Limb (tissue), 2 donors: ENCODE data around the gene DHRS1.

ENCODE experiments used
- DNase-seq, 2 donors: peaks; one replicate each; pipeline ENCODE4 v3.0.0-alpha.2; 2016; ENCODE audit errors: extremely low spot score in 2 of 2

DHRS1 gene

GRCh38 chr14:24299255-24300191, at the start of gene DHRS1, which contains the start of gene NOP9:
TSS of gene DHRS1 (minus strand) at chr14:24299780. CDS start at chr14:24299106, 674 bp downstream.
TSS of gene NOP9 (plus strand) at chr14:24299850. CDS start at chr14:24299955, 105 bp downstream.
- peak; percentile 91 to 96 for DNase-seq

- DNase-seq, result no peak
These were observed 48.6 kb upstream of the DHRS1 start for GRCh38 chr14:24348186-24348585.

- DNase-seq, result no peak
These were observed 47.6 kb upstream of the DHRS1 start for GRCh38 chr14:24347134-24347533.

- no peak for DNase-seq
These were observed 44.4 kb upstream of the DHRS1 start for GRCh38 chr14:24343795-24344660.

- DNase-seq, result no peak
These were observed 43.3 kb upstream of the DHRS1 start for GRCh38 chr14:24342889-24343288.

DNA sequence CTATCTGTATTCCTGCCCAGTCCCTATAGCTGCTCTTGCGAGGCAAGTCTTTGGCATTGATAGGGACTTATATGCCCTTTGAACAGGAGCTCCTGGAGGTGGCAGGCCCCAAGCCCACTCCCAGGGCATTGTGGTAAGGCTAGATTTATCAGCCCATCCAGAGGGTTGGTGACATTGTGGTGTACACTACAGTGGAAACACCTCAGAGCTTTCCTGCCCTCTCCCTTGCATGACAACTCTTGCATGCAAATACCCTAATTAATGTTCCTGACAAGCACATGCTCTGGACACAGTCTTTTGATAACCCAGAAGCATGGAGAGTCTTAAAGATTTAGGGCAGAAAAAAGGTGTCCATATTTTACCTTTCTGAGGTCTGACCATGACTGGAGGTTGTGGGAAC, 41.0 kb upstream of the DHRS1 start:
- no peak for DNase-seq

GRCh38 chr14:24339284-24340151, 39.9 kb upstream of the DHRS1 start, which contains the start of gene RIPK3:
TSS of gene RIPK3 (minus strand) at chr14:24339991. CDS start at chr14:24339826, 165 bp downstream.
- no peak for DNase-seq

DNA sequence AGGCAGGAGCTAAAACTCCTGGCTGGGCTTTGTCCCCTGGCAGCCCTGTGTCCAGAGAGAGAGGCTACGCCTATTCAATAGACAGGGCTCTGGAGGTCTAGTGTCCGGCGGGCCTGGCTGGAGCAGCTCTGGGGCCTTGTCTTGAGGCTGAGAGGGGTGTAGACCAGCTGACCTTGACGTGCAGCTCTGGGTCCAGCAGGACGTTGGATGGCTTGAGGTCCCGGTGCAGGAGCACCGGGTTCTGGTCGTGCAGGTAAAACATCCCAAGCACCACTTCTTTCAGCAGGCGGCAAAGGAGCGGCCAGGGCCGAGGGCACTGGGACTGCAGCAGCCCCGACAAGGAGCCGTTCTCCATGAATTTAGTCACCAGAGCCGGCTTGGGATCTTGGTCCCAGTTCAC, 39.3 kb upstream of the DHRS1 start:
- DNase-seq, result no peak

GRCh38 chr14:24337824-24338175, 38.2 kb upstream of the DHRS1 start:
- no peak for DNase-seq

DNA sequence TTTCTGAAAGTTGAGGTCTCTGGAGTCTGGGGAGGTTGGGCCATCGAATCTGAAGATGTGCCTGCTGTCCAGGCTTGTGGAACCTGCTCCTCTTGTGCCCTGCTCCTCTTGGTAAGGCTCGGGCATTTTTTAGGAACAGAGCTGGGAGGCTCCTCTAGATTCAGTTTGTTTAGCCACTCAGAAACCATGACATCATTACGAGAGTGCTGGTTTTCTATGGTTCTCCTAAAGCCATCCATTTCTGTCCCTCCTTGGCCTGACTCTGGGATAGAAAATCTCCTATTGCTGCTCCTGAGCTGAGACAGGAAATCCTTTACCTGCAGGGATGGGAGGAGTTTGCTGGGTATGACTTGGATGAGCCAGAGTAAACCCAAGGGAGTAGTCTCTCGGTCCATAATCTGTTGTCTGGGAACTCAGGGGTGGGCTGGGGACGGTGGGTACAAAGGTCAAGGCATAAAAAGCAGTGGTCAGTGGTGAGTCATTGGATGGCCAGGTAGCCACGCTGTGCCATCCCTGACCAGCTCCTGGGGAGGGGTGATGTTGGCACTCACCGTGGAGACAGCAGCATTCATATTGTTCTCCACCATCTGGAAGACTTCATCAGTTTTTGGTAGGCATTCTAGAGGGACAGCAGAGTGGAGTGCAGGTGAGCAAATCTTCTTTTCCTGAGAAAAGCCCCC, 37.7 kb upstream of the DHRS1 start:
- DNase-seq, result no peak

DNA sequence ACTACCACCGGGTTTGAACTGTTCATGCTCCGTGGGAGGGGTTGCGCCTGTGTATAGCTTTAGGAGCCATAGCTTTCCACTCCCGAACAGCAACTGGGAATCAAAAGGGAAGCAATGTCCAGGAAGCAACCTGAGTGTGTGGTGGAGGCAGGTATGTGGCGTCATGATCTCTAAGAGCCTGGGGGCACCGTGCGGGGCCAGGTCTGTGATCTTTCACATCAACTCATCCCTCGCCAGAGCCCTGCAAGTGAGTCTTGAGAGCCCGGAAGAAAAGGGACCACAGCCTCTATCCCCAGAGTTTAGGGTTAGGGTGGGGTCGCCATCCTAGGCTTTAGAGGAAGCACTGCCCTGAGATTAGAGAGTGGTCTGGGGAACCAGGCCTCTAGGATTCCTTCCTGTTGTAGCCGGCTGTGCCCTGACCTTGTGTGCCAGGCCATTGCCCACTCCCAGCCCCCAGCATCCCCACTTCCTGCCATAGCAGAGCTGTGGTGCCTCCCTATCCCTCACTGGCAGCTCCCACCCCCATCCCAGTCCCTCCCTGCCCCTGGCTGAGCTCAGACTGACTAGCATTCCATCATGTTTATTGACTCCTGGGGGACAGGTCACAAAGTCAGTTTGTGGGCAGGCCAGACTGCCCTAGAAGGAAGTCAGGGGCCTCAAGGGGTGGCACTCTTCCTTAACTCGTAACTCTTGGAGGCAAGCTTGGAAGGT, 36.0 kb upstream of the DHRS1 start:
- no peak for DNase-seq

GRCh38 chr14:24334431-24335291, 35.1 kb upstream of the DHRS1 start, which contains the start of gene ADCY4:
TSS of gene ADCY4 (minus strand) at chr14:24335071. CDS start at chr14:24334652, 419 bp downstream.
- no peak for DNase-seq

GRCh38 chr14:24332268-24332993, 32.9 kb upstream of the DHRS1 start:
- peak; percentile 58 to 77 for DNase-seq

GRCh38 chr14:24331731-24332267, 32.2 kb upstream of the DHRS1 start:
- DNase-seq, result no peak

DNA sequence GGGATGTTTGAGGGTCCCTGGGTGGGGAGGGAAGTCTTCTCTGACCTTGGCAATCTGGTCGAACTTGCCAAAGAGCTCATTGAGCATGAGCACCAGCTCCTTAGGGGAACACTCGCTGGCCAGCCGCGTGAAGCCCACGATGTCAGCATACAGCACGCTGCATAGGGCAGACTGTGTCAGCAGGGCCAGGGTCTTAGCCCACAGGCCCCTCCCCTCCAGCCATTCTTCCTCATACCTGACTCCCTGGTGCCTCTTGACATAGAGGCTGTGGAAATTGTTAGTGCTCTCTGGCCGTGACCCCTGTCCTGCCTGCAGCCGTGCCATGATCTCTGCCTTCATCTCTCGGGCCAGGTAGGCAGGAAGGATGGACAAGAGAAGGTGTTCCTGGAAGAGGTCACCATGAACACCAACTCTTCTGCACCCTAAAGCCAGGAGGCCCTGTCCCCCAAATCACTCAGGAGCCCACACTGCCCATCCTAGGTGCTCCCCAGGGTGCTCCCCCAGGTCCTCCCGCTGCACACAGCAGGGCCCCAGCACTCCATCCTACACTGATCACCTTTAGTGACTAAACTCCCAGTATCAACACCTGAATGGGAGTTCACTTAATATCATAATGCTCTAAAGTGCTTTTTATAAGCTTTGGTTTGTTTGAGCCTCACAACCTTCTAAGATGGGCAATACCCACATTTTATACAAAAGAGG, 31.5 kb upstream of the DHRS1 start:
- DNase-seq, result no peak

- DNase-seq, result no peak
These were observed 30.2 kb upstream of the DHRS1 start for GRCh38 chr14:24329736-24330135.

GRCh38 chr14:24329073-24329663, 29.6 kb upstream of the DHRS1 start:
- no peak for DNase-seq
